KOPT-K1 (cell line): ENCODE results near the gene DNMT1.

Experiments used
- H3K27ac ChIP-seq: fragments of 200-600 bp; sonication (generic); 2 replicates; pipeline ENCODE4 v1.5.1; 2016; ENCODE audit warnings: antibody characterized with exemption, mild to moderate bottlenecking, low read depth, low read length; ENCODE audit not compliant: poor library complexity, severe bottlenecking
- H3K36me3 ChIP-seq: fragments of 200-600 bp; sonication (generic); 2 replicates; pipeline ENCODE4 v1.5.1; 2017; ENCODE audit warnings: antibody characterized with exemption, mild to moderate bottlenecking, low read length, moderate library complexity; ENCODE audit not compliant: insufficient read depth
- H3K9me3 ChIP-seq: fragments of 200-600 bp; sonication (generic); 2 replicates; pipeline ENCODE4 v1.5.1; 2017; ENCODE audit warnings: antibody characterized with exemption, low read length, mild to moderate bottlenecking; ENCODE audit not compliant: insufficient read depth, poor library complexity, severe bottlenecking

The DNMT1 gene

DNA sequence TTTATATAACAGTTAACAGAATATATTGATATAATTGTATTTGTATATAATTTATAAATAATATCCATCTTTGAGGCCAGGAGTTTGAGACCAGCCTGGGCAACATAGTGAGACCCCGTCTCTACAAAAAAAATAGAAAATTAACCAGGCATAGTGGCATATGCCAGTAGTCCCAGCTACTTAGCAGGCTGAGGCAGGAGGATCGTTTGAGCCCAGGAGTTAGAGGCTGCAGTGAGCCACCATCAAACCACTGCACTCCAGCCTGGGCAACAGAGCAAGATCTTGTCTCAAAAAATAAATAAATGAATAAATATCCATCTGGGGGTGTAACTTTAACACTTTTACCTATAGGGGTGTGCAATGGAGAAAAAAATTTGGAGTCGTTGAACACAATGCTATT is 110.0 kb downstream of the DNMT1 start:
- H3K27ac ChIP-seq: no peak overlapping the region
- H3K9me3 ChIP-seq: no peaks in the 10 kb centered on the region
- H3K36me3 ChIP-seq: peaks cover 8% of the 10 kb centered on the region; the same call in 1 of the 2 replicates

DNA sequence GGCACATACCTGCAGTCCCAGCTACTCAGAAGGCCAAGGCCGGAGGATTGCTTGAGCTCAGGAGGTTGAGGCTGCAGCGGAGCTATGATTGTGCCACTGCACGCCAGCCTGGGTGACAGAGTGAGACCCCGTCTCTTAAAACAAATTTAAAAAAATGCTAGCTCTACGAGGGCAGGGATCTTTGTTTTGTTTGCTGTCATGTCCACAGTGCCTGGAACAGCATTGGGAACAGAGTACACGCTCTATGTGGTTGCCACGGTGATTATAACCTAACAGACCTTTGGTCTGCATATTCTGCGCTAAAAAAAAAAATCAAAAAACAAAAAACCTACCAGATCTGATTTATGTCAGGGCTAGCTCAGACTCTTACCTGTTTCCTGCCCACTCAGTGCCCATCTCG is 110.8 kb downstream of the DNMT1 start:
- no peaks in the 10 kb centered on the region; the same call in 1 of the 2 replicates for H3K36me3 ChIP-seq
- no peak overlapping the region for H3K27ac ChIP-seq
- no peaks in the 10 kb centered on the region for H3K9me3 ChIP-seq
